OCI-LY1 (cell line): ENCODE results near the gene SLC35B2.

Experiments used
- H2AFZ ChIP-seq: fragments of 200-600 bp; sonication (generic), shearing (Covaris generic); 2 replicates; pipeline ENCODE4 v1.6.0; 2014; ENCODE audit warnings: antibody characterized with exemption, mild to moderate bottlenecking, low read length
- H3F3A ChIP-seq: fragments of 200-600 bp; sonication (generic), shearing (Covaris generic); 2 replicates; pipeline ENCODE4 v1.6.0; 2014; ENCODE audit warnings: mild to moderate bottlenecking, antibody characterized with exemption, low read length, moderate library complexity; ENCODE audit not compliant: insufficient read depth
- H3K27ac ChIP-seq: fragments of 200-600 bp; sonication (generic); 2 replicates; pipeline ENCODE4 v1.5.1; 2014; ENCODE audit warnings: low read length, mixed run types, mild to moderate bottlenecking, low read depth; ENCODE audit not compliant: poor library complexity, severe bottlenecking
- H3K27me3 ChIP-seq: fragments of 200-600 bp; sonication (generic); 2 replicates; pipeline ENCODE4 v1.6.0; 2014; ENCODE audit warnings: antibody characterized with exemption, mild to moderate bottlenecking, low read length, moderate library complexity; ENCODE audit not compliant: insufficient read depth
- H3K36me3 ChIP-seq: fragments of 200-600 bp; sonication (generic); 2 replicates; pipeline ENCODE4 v1.6.1; 2014; ENCODE audit warnings: mild to moderate bottlenecking, antibody characterized with exemption, low read length, moderate library complexity, mixed read lengths; ENCODE audit not compliant: insufficient read depth
- H3K4me1 ChIP-seq: fragments of 200-600 bp; sonication (generic); 2 replicates; pipeline ENCODE4 v1.5.1; 2014; ENCODE audit warnings: mild to moderate bottlenecking, low read length, moderate library complexity; ENCODE audit not compliant: insufficient read depth, severe bottlenecking
- H3K4me2 ChIP-seq: fragments of 200-600 bp; sonication (generic), shearing (Covaris generic); 2 replicates; pipeline ENCODE4 v1.6.1; 2014; ENCODE audit warnings: low read length
- H3K4me3 ChIP-seq: fragments of 200-600 bp; sonication (generic); 2 replicates; pipeline ENCODE4 v1.5.1; 2014; ENCODE audit warnings: low read length, low read depth, mild to moderate bottlenecking, mixed read lengths; ENCODE audit not compliant: poor library complexity, severe bottlenecking
- H3K79me2 ChIP-seq: fragments of 200-600 bp; shearing (Covaris generic); 2 replicates; pipeline ENCODE4 v1.6.1; 2016; ENCODE audit warnings: mixed run types, low read length, mixed read lengths; ENCODE audit not compliant: insufficient read depth
- H3K9ac ChIP-seq: fragments of 200-600 bp; sonication (generic), shearing (Covaris generic); 2 replicates; pipeline ENCODE4 v1.6.1; 2014; ENCODE audit warnings: mild to moderate bottlenecking, low read length, mixed read lengths
- H3K9me2 ChIP-seq: fragments of 200-600 bp; sonication (generic), shearing (Covaris generic); 2 replicates; pipeline ENCODE4 v1.6.1; 2014; ENCODE audit warnings: low read depth, mild to moderate bottlenecking, low read length, mixed read lengths
- H3K9me3 ChIP-seq: fragments of 200-600 bp; shearing (Covaris generic); 2 replicates; pipeline ENCODE4 v1.6.1; 2014; ENCODE audit warnings: low read length, mixed read lengths
- H4K20me1 ChIP-seq: fragments of 200-600 bp; sonication (generic), shearing (Covaris generic); 2 replicates; pipeline ENCODE4 v1.6.0; 2016; ENCODE audit warnings: mild to moderate bottlenecking, low read length; ENCODE audit not compliant: insufficient read depth
- EZH2 ChIP-seq: fragments of 200-600 bp; sonication (generic), shearing (Covaris generic); IDR thresholded peaks from 2 replicates; pipeline ENCODE4 v1.8.0; 2017; ENCODE audit warnings: borderline replicate concordance, mixed run types, mild to moderate bottlenecking, antibody characterized with exemption, low read length, moderate library complexity, mixed read lengths
- TF ChIP-seq, protein P1 (sequence below): fragments of 200-600 bp; sonication (generic), shearing (Covaris generic); IDR thresholded peaks from 2 replicates; pipeline ENCODE4 v1.5.1; 2017; ENCODE audit warnings: mild to moderate bottlenecking, antibody characterized with exemption, low read length, moderate library complexity, mixed read lengths

Gene SLC35B2

DNA sequence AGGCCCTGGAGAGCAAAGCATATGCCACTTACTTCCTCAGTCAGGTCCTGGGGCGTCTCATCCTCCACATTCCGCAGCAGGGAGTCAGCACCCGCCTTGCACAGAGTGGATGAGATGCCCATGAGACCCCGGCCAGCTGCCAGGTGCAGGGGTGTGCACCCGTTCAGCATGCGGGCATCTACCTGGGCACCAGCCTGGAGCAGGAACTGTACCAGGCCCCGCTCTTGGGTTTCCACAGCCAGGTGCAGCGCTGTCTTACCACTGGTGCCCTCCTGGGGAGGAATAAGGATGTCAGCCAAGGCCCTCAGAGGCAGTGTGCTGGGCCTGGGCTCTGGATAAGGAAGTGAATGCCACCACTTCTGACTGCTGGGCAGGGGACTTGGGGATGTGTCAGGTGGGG is 2.7 kb upstream of the SLC35B2 start:
- H3K4me3 ChIP-seq, result no peak overlapping the region
- no peak overlapping the region for H3K9ac ChIP-seq
- no peaks in the 10 kb centered on the region for H3K27me3 ChIP-seq
- H2AFZ ChIP-seq, result no peak overlapping the region
- TF ChIP-seq, protein P1, sequence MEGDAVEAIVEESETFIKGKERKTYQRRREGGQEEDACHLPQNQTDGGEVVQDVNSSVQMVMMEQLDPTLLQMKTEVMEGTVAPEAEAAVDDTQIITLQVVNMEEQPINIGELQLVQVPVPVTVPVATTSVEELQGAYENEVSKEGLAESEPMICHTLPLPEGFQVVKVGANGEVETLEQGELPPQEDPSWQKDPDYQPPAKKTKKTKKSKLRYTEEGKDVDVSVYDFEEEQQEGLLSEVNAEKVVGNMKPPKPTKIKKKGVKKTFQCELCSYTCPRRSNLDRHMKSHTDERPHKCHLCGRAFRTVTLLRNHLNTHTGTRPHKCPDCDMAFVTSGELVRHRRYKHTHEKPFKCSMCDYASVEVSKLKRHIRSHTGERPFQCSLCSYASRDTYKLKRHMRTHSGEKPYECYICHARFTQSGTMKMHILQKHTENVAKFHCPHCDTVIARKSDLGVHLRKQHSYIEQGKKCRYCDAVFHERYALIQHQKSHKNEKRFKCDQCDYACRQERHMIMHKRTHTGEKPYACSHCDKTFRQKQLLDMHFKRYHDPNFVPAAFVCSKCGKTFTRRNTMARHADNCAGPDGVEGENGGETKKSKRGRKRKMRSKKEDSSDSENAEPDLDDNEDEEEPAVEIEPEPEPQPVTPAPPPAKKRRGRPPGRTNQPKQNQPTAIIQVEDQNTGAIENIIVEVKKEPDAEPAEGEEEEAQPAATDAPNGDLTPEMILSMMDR, result no peak
- no peak for TF ChIP-seq EZH2
- H4K20me1 ChIP-seq, result no peaks in the 10 kb centered on the region
- H3F3A ChIP-seq, result peaks cover 9% of the 10 kb centered on the region
- no peaks in the 10 kb centered on the region for H3K9me2 ChIP-seq
- peaks cover 30% of the 10 kb centered on the region; the same call in 1 of the 2 replicates for H3K36me3 ChIP-seq
- no peak overlapping the region for H3K4me2 ChIP-seq
- H3K27ac ChIP-seq, result peak overlapping the region; percentile 77
- no peaks in the 10 kb centered on the region for H3K79me2 ChIP-seq
- peaks cover 81% of the 10 kb centered on the region for H3K4me1 ChIP-seq
- H3K9me3 ChIP-seq, result no peaks in the 10 kb centered on the region

DNA sequence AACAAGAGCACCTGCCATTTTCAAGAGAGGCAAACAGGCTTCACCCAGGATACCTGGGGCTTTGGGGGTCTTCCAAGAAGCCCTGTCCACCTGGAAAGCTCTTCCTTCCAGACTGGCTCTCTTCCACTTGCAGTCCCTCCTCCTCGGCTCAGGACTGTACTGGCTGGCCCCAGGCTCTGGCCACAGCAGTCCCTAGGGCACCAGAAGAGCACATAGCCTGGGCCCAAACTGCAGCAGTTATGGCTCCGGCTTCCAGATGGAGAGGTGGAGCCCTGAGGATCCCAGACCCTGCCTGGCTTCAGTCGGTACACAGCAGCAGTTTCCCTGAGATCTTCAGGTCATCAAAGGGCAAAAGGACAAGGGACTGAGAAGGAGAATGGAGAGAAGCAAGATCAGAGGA is 1.6 kb upstream of the SLC35B2 start:
- Histone ChIP-seq H3K9ac (no peak overlapping the region; the same call in 1 of the 2 replicates), H3K79me2 (no peaks in the 10 kb centered on the region), H2AFZ (no peak overlapping the region), H3K4me2 (no peak overlapping the region), H3K4me1 (peaks cover 79% of the 10 kb centered on the region), H3K9me3 (no peaks in the 10 kb centered on the region), H4K20me1 (no peaks in the 10 kb centered on the region), H3K27ac (peak overlapping the region; percentile 77), H3F3A (peaks cover 13% of the 10 kb centered on the region), H3K9me2 (no peaks in the 10 kb centered on the region), H3K27me3 (no peaks in the 10 kb centered on the region), H3K36me3 (peaks cover 41% of the 10 kb centered on the region), H3K4me3 (no peak overlapping the region)
- TF ChIP-seq, protein P1, result no peak
- TF ChIP-seq EZH2, result no peak

- H3K9me2 ChIP-seq, result no peaks in the 10 kb centered on the region
- no peak overlapping the region for H2AFZ ChIP-seq
- TF ChIP-seq, protein P1, result no peak
- TF ChIP-seq EZH2, result no peak
- H3K9ac ChIP-seq, result no peak overlapping the region; the same call in 1 of the 2 replicates
- H3K27me3 ChIP-seq, result no peaks in the 10 kb centered on the region
- H3K27ac ChIP-seq, result peak overlapping the region; percentile 77
- no peaks in the 10 kb centered on the region for H4K20me1 ChIP-seq
- peaks cover 73% of the 10 kb centered on the region for H3K4me1 ChIP-seq
- no peaks in the 10 kb centered on the region for H3K79me2 ChIP-seq
- no peaks in the 10 kb centered on the region for H3K9me3 ChIP-seq
- H3K4me3 ChIP-seq, result no peak overlapping the region
- H3F3A ChIP-seq, result peaks cover 18% of the 10 kb centered on the region
- no peak overlapping the region for H3K4me2 ChIP-seq
- peaks cover 47% of the 10 kb centered on the region for H3K36me3 ChIP-seq
Measured at GRCh38 chr6:44258325-44258863, 1.1 kb upstream of the SLC35B2 start.
